Activated T-cell treated with anti-CD3 and anti-CD28 coated beads, Interleukin-2, amount 50 U/mL, for 48 hours (primary cell): ENCODE results near the gene ACP2.

ENCODE experiments used
- DNase-seq, 2 experiments: peaks; one replicate each; pipeline ENCODE4 v3.0.0-alpha.2; 2020

The ACP2 gene

GRCh38 chr11:47268448-47269001 lies 19.9 kb upstream of the ACP2 start:
- no peak for DNase-seq

GRCh38 chr11:47267876-47268275 lies 19.3 kb upstream of the ACP2 start:
- no peak for DNase-seq

DNA sequence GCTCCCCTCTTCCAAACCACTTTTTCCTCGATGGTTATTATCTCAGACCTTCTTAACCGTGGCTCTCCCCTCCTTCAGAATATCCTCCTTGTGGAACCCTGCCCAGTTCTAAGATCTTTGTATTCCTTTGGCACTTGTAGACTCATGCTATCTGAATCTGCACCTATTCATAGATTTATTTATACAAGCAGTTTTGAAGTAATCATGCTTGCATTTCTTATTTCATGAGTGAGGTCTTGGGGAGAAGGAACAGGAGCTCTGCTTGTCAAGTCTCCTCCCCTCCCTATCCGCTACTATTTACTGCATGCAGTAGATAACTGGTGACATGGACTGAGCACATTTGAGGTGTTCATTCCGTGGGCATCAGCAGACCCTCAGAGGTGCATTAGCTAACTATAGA lies 15.9 kb upstream of the ACP2 start:
- DNase-seq, result no peak

DNA sequence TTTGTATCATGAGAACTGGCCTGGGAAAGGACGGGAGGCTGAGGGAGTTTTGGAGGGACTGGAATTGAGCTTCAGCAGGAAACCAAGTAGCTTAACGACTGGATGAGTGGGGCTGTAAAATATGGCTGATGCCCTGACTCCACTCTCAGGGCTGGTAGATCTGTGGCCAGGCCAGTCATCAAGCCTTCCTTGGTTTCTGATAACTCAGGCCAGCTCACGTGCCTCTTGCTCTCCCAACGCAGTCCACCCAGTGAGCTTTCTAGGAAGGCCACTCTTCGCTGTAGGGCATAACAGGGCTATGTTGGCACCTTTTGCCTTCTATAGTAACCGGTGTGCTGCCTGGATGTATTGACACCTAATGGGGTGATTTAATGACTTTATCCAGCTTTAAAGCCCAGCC lies 15.5 kb upstream of the ACP2 start:
- DNase-seq, result no peak

- no peak for DNase-seq
Observed at GRCh38 chr11:47261291-47261800, 12.7 kb upstream of the ACP2 start.

DNA sequence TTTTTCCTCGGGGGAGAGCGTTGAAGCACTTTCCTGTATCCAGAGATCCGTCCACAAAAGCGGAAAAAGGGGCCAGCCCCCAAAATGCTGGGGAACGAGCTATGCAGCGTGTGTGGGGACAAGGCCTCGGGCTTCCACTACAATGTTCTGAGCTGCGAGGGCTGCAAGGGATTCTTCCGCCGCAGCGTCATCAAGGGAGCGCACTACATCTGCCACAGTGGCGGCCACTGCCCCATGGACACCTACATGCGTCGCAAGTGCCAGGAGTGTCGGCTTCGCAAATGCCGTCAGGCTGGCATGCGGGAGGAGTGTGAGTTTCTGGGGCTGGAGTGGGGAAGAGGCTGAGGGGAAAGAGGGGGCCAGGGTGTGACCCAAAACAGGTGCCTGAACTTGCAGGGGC lies 11.8 kb upstream of the ACP2 start:
- no peak for DNase-seq

DNA sequence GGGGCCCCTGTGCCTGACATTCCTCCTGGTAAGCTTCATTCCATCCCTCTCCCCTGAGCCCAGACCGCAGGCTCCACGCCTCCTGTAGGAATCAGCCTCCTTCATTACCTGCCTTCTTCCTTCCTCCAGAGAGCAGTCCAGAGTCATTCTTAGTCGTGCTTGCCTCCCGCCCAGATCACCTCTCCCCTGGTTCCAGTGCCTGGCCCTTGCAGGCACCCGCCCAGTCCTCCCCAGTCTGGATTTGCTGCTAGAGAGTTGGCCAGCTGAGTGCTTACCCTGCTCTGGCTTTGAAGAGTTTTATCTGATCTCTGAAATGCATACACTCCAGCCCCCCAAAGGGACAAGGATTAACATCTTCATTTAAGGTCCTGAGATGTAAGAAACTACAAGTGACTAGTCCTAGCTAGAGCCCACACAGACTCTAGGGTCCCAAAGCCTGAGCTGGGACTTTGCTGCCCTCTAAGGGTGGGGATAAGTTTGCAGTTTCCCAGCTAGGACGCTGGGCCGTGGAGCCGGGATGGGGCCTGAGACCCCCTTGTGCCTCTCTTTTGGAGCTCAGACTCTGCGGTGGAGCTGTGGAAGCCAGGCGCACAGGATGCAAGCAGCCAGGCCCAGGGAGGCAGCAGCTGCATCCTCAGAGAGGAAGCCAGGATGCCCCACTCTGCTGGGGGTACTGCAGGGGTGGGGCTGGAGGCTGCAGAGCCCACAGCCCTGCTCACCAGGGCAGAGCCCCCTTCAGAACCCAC lies 10.8 kb upstream of the ACP2 start:
- peak in 1 of 2 experiments; percentile 61 for DNase-seq

- no peak for DNase-seq
Observed at GRCh38 chr11:47258317-47258902, 9.8 kb upstream of the ACP2 start.

GRCh38 chr11:47257517-47258316 lies 9.1 kb upstream of the ACP2 start, which contains the start of gene NR1H3:
Gene NR1H3, plus strand, starts transcription at chr11:47257996. Its CDS starts 1,221 bp downstream, at chr11:47259217.
- DNase-seq, result no peak

- no peak for DNase-seq
Observed at GRCh38 chr11:47257177-47257516, 8.5 kb upstream of the ACP2 start.

GRCh38 chr11:47256374-47256773 lies 7.8 kb upstream of the ACP2 start:
- no peak for DNase-seq

DNA sequence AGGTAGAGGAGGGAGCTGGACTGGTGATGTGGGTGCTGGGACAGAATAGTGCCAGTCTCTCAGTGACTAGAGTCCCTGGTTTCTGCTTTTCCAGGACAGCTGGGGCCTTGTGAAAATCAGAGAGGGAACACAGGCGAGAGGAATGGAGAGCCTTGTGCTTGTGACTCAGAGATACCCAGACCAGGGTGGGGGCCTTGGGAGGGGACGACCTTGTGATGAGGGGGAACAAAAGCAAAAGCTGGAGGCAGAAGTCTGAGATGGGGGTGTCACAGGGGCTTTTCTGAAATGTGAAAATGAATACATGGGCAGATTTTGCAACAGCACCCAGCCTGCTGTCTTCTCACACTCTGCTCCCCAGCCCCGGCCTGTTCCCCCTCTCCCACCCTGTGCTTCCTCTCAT lies 5.8 kb upstream of the ACP2 start:
- no peak for DNase-seq

DNA sequence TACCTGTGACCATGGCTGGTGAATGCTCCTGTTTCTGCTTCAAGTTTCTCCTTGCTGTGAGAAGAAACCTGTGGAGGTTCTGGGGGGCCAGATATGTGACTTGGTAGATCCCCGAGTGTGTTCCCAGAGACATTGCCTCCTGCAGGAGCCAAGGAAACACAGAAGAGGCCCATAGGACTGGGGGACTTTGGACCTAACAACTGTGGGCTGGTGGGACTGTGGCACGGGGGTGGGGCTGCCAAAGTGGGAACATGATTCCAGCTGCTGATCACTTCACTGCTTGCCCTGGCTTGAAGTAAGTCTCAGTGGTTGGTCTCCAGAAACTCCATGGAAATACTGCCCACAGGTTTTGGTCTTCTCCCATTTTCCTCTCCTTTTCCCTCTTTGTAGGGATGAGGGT lies 5.0 kb upstream of the ACP2 start:
- DNase-seq, result no peak

DNA sequence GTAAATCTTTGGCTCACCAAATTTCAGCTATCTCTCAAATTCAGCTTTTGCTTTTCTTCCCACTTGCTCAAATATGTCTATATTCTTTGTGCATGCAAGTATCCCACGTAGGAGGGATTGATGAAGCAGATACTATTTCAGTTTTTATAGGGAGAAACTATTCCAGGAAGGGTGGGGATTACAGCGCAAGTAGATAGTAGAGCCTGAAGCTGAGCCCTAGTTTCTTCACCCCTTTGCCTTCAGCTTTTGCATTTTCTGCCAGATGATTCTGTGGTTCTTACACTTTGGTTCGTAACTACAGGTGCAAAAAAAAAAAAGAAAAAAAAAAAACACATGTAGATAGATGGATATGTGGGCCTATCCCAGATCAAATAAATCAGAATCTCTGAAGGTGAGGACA lies 3.1 kb upstream of the ACP2 start:
- no peak for DNase-seq

DNA sequence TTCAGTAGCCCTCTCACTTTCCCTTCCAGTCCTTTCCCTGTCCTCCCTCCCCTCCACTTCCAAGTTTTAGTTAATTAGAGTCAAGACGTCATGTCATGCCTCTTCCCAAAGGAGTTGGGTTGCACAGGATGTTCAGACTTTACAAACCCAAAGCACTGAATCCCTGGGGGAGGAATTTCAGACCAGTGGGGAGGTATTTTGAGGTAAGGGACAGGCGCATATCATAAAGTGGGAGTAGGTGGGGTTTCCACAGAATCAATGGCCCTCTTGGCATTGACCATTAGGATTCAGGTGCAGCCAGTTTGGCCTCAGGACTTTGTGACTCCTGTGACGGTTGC lies 733 bp upstream of the ACP2 start:
- no peak for DNase-seq

- no peak for DNase-seq
Observed at GRCh38 chr11:47248304-47248663, 330 bp downstream of the ACP2 start.

DNA sequence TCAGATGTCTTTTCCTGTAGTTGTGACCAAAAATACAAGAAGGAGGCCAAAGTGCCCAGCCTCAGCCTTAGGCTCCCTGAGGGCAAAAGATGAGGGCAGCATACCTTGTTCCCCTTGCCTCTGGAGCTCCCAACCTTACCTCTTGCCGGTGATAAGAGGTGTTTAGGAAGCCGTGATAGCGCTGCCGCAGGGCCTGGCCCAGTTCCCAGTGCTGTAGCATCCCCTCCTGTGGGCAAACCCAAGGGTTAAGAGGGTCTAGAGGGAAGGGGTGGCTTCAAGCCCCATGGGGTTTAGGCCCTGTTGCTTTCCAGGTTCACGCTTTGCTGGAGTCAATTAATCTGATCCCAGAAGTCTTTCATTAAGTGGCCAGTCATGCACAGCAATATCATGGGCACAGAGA lies 1.1 kb downstream of the ACP2 start:
- no peak for DNase-seq

GRCh38 chr11:47245611-47246357 lies 2.8 kb downstream of the ACP2 start:
- DNase-seq, result no peak

- no peak for DNase-seq
Observed at GRCh38 chr11:47244448-47245350, 3.9 kb downstream of the ACP2 start.

- no peak for DNase-seq
Observed at GRCh38 chr11:47243454-47243853, 5.2 kb downstream of the ACP2 start.

GRCh38 chr11:47242596-47243192 lies 5.9 kb downstream of the ACP2 start:
- no peak for DNase-seq
